Adrenal gland (tissue), 12 donors: ENCODE data around the gene JARID2. TPM values are rescaled to one million over a fixed set of nuclear protein-coding genes. Genes with fewer than 3 reads are reported as not detected.

Source experiments
- DNase-seq, 7 donors: peaks; one replicate each; pipeline ENCODE4 v3.0.0-alpha.2; 2019 to 2020
- H3K27ac ChIP-seq, 5 donors: fragments of 200-600 bp; sonication (generic) in 4 of 5; 1 replicate in 3 of 5; 2 replicates in 2 of 5; pipeline versions ENCODE4 v1.5.1 to v1.8.0; 2016 to 2020; ENCODE audit warnings: mild to moderate bottlenecking in 1 of 5
- H3K27me3 ChIP-seq: fragments of 200-600 bp; 2 replicates; pipeline ENCODE4 v1.8.0; 2021
- H3K36me3 ChIP-seq, 2 donors: fragments of 200-600 bp; replicated peaks in 1 of 2; 1 replicate in 1 of 2; 2 replicates in 1 of 2; pipeline versions ENCODE4 v1.5.1 to v1.8.0; 2018 to 2022
- H3K4me1 ChIP-seq, 2 donors: fragments of 200-600 bp; replicated peaks in 1 of 2; 1 replicate in 1 of 2; 2 replicates in 1 of 2; pipeline versions ENCODE4 v1.5.1 to v1.8.0; 2018 to 2021
- H3K4me3 ChIP-seq, 4 donors: fragments of 200-600 bp; sonication (generic) in 3 of 4; one replicate each; pipeline ENCODE4 v1.5.1; 2016 to 2018
- H3K9me3 ChIP-seq, 3 donors: fragments of 200-600 bp; sonication (generic) in 1 of 3; replicated peaks in 1 of 3; 1 replicate in 2 of 3; 2 replicates in 1 of 3; pipeline versions ENCODE4 v1.5.1 to v1.8.0; 2016 to 2021
- CTCF ChIP-seq, 6 experiments: fragments of 450-650 bp in 4 of 6; fragments of 200-600 bp in 2 of 6; sonication (generic) in 1 of 6; IDR thresholded peaks; 1 replicate in 5 of 6; 2 replicates in 1 of 6; pipeline versions ENCODE4 v1.5.1 to v1.8.0; 2016 to 2021; ENCODE audit warnings: antibody characterized with exemption in 6 of 6, mild to moderate bottlenecking in 2 of 6, moderate library complexity in 1 of 6
- POLR2A ChIP-seq, 2 donors: fragments of 450-650 bp; IDR thresholded peaks; one replicate each; pipeline ENCODE4 v1.6.1; 2017; ENCODE audit warnings: antibody characterized with exemption in 2 of 2, mild to moderate bottlenecking in 2 of 2, moderate library complexity in 1 of 2
- WGBS, 4 donors: extraction: QIAGEN DNeasy Blood & Tissue Kit in 2 of 4; methylation state at CpG; one replicate each; pipeline versions ENCODE4 v1.1.5 to v1.1.7; 2013 to 2017; 5-methylcytosine and 5-hydroxymethylcytosine counted together
- intact Hi-C, 2 donors: fragments of 100-400 bp; cut with DNase I; formaldehyde crosslinking; loops; one replicate each; pipeline versions ENCODE4 v1.14.1 to v1.15.0; 2022 to 2023
- polyA plus RNA-seq, 3 donors: library from polyadenylated mRNA; stranded (reverse); fragments of 200-250 nt in 2 of 3; fragments of 350-450 nt in 1 of 3; fragmentation: Illumina TruSeq in 1 of 3; extraction: RNeasy Lipid Tissue Mini Kit (QIAGEN cat#74804) in 1 of 3; gene quantifications; one replicate each; pipeline ENCODE4 v1.2.3, GENCODE V29; 2013 to 2014
- total RNA-seq, 9 donors: library from RNA; depleted of rRNA in 4 of 9; stranded (reverse); fragments of >200 nt in 4 of 9; fragments of 120-200 nt in 1 of 9; fragmentation: NEBNext Ultra II Directional in 1 of 9; extraction: Animal tissue kit (Norgen Biotek cat#: 25700) in 1 of 9; gene quantifications; one replicate each; pipeline versions ENCODE4 v1.1.0 to v1.2.4, GENCODE V29; 2013 to 2023
- donor health status: healthy with polysubstance abuse.
- donor health status: Bipolar disorder and iron deficiency.
- donor health status: DM: yes; HTN: yes; CAD: no.
- donor health status: DM: no; HTN: no; CAD: no.
- donor health status: DM: no; HTN: no; CAD: no.
- donor health status: DM: yes; HTN: yes; CAD: no.

JARID2 gene
- total and polyA plus RNA-seq, 12 donors, result 3.0 to 13.6 (median 8.2) TPM

GRCh38 chr6:15356179-15356578 lies 110.3 kb downstream of the JARID2 start:
- intact Hi-C loops, result no loop called here
- Histone ChIP-seq H3K27me3 (no peaks in the 10 kb centered on the region), H3K36me3 (no peaks in the 10 kb centered on the region), H3K27ac (no peak overlapping the region), H3K4me1 (peaks cover 0 to 13% of the 10 kb centered on the region in 2 donors), H3K9me3 (no peaks in the 10 kb centered on the region), H3K4me3 (no peak overlapping the region)
- TF ChIP-seq POLR2A (IDR thresholded peaks at IDR 0.05), result no peak
- TF ChIP-seq CTCF (IDR thresholded peaks at IDR 0.05), result no peak
- no peak for DNase-seq
- WGBS, 4 donors, result 79 to 83% (median 81%) methylated on average over 6 of the region's 6 CpGs

- intact Hi-C loops, result no loop called here
- 78 to 80% (median 79%) methylated on average over 5 of the region's 5 CpGs for WGBS, 4 donors
These were observed 111.1 kb downstream of the JARID2 start for GRCh38 chr6:15356937-15357336.

GRCh38 chr6:15357782-15358181 lies 111.9 kb downstream of the JARID2 start:
- intact Hi-C loops, result no loop called here
- H3K27me3 ChIP-seq, result no peaks in the 10 kb centered on the region
- WGBS, 4 donors, result 78 to 90% (median 81%) methylated on average over 5 of the region's 5 CpGs
- no peak for TF ChIP-seq CTCF (IDR thresholded peaks at IDR 0.05)
- TF ChIP-seq POLR2A (IDR thresholded peaks at IDR 0.05), result no peak
- no peaks in the 10 kb centered on the region for H3K36me3 ChIP-seq
- DNase-seq, result no peak
- H3K4me3 ChIP-seq, result no peak overlapping the region
- H3K4me1 ChIP-seq, result no peaks in the 10 kb centered on the region
- H3K9me3 ChIP-seq, result no peaks in the 10 kb centered on the region
- H3K27ac ChIP-seq, result no peak overlapping the region

More at GRCh38 chr6:15356937-15357336, 111.1 kb downstream of the JARID2 start:
- no peaks in the 10 kb centered on the region for H3K36me3 ChIP-seq
- peaks cover 0 to 7% of the 10 kb centered on the region in 2 donors for H3K4me1 ChIP-seq
- DNase-seq, result no peak
- H3K9me3 ChIP-seq, result no peaks in the 10 kb centered on the region
- no peak for TF ChIP-seq POLR2A (IDR thresholded peaks at IDR 0.05)
- TF ChIP-seq CTCF (IDR thresholded peaks at IDR 0.05), result no peak
- no peaks in the 10 kb centered on the region for H3K27me3 ChIP-seq
- H3K4me3 ChIP-seq, result no peak overlapping the region
- H3K27ac ChIP-seq, result no peak overlapping the region

GRCh38 chr6:15358579-15359327 lies 112.9 kb downstream of the JARID2 start:
- WGBS, 4 donors, result 91 to 96% (median 93%) methylated on average over 9 of the region's 9 CpGs
- H3K4me3 ChIP-seq, result no peak overlapping the region

More at GRCh38 chr6:15358579-15359327, 112.9 kb downstream of the JARID2 start:
- no peaks in the 10 kb centered on the region for H3K9me3 ChIP-seq
- intact Hi-C loops, result no loop called here
- H3K27me3 ChIP-seq, result no peaks in the 10 kb centered on the region
- H3K36me3 ChIP-seq, result no peaks in the 10 kb centered on the region
- peaks cover 0 to 8% of the 10 kb centered on the region in 2 donors for H3K4me1 ChIP-seq
- H3K27ac ChIP-seq, result no peak overlapping the region
- TF ChIP-seq POLR2A (IDR thresholded peaks at IDR 0.05) (no peak), CTCF (IDR thresholded peaks at IDR 0.05) (no peak)
- no peak for DNase-seq
